ENCODE data around the gene SMCHD1.

- no peak for TF ChIP-seq CTCF (IDR thresholded peaks at IDR 0.05; ENCODE audit: insufficient read depth, low read length)
- TF ChIP-seq REST (IDR thresholded peaks at IDR 0.05; ENCODE audit: insufficient replicate concordance, low read depth) = no peak
- TF ChIP-seq GABPA (IDR thresholded peaks at IDR 0.05; ENCODE audit: low read depth) = no peak
These were observed 17.3 kb downstream of the SMCHD1 start for GRCh38 chr18:2672872-2673271.

All from HL-60 (cell line).